ENCODE measurements around the gene LCN12.

- TF ChIP-seq FOXM1 (IDR thresholded peaks at IDR 0.05; ENCODE audit: borderline replicate concordance, low read depth) (no peak), RAD21 (IDR thresholded peaks at IDR 0.05; ENCODE audit: low read depth) (no peak), CEBPB (IDR thresholded peaks at IDR 0.05) (no peak), CREB1 (IDR thresholded peaks at IDR 0.05; ENCODE audit: low read depth) (no peak)
These were observed 44.6 kb downstream of the LCN12 start, which contains the start of gene CLIC3 for GRCh38 chr9:136996361-136997292.

All from Ishikawa (cell line).